GM18868 (cell line): Measurements from ENCODE around the gene ZNF746.

Experiments used
- ATAC-seq: cut with Tn5 transposase; IDR thresholded peaks from one replicate; pipeline ENCODE4 v1.9.1; 2021; ENCODE audit warnings: mild to moderate bottlenecking, moderate library complexity; ENCODE audit not compliant: unreplicated experiment

Gene ZNF746

DNA sequence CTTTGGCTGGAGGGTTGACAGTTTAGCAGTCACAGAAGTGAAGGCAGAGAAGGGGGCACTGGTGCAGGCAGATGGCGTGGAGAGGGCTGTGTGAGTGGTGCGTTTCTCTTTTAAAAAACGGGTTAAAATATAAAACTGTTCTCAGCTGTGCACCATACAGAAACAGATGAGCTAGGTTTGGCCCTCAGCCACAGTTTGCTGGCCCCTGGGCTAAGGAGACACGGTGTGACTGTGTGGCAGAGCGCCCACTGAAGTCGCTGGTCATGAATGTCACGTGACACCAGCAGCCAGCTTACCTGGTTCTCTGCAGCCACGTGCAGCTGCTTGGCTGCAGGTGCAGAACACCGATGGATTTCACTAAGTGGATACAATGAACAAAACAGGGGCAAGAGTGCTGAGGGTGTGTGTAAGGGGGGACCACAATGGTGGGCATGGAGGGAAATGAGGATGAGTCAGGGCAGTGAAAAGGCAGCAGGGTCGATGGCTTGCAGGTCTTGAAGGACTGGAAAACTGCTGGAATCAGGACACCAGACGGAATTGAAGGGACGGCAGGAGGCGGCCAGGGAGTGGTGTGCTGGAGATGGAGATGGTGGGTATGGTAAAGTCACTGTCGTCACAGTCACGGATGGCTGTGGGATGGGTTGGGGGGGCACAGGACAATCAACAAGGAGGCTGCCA is 7.4 kb downstream of the ZNF746 start:
- no peak for ATAC-seq

DNA sequence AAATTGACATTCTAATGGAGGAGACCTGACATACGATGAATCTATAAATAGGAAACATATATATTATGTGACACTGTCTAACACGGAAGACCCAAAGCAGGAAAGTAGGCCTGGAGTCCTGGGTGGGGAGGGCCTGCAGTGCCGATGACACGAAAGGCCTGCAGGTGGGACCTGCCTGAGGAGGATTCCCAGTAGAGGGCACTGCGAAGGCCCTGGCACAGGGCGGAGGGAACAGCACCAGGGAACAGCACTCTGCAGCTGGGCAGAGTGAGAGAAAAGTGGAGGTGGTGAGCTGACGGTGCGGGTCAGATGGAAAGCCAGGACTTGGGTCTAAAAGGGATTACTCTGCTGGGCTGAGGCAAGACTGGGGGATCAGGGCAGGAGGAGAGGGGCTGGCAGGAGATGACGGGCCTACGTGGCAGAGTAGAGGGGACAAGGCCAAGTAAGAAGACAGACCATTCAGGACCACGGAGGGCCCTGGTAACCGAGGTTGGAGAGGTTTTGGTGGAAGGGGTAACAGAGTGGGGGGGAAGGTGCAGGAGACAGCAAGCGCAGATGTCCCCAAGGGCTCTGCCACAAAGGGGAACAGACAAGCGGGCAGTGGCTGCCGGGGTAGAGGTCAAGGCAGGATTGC is 8.1 kb downstream of the ZNF746 start:
- no peak for ATAC-seq

DNA sequence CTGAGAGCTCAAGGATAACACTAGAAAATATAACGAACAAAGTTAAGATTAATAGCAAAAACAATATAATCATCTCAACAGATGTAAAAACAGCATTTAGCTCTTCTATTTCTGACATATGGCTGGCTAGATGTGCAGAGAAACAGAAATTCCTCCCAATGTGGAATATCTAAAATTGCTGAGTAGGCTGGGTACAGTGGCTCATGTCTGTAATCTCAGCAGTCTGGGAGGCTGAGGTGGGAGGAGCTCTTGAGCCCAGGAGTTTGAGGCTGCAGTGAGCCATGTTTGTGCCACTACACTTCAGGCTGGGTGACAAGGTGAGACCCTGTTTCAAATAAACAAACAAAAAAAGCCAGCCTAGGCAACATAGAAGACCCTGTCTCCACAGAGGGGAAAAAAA is 18.0 kb downstream of the ZNF746 start:
- ATAC-seq: no peak

DNA sequence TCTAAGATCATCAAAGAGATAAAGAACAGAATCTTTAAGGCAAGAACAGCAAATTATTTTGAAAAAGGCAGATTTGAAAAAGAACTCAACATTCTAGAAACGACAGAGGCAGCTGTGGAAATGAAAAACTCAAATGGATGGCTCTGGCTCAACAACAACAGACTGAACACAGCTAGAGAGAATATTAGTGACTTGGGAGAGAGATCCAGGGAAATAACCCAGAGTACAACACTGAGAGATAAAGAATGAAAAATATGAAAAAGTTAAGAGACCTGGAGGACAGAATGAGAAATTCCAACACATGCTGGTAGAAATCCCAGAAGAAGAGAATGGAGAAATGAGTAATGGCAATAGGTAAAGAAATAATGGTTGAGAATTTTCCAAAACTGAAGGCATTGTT is 18.9 kb downstream of the ZNF746 start:
- ATAC-seq: no peak

DNA sequence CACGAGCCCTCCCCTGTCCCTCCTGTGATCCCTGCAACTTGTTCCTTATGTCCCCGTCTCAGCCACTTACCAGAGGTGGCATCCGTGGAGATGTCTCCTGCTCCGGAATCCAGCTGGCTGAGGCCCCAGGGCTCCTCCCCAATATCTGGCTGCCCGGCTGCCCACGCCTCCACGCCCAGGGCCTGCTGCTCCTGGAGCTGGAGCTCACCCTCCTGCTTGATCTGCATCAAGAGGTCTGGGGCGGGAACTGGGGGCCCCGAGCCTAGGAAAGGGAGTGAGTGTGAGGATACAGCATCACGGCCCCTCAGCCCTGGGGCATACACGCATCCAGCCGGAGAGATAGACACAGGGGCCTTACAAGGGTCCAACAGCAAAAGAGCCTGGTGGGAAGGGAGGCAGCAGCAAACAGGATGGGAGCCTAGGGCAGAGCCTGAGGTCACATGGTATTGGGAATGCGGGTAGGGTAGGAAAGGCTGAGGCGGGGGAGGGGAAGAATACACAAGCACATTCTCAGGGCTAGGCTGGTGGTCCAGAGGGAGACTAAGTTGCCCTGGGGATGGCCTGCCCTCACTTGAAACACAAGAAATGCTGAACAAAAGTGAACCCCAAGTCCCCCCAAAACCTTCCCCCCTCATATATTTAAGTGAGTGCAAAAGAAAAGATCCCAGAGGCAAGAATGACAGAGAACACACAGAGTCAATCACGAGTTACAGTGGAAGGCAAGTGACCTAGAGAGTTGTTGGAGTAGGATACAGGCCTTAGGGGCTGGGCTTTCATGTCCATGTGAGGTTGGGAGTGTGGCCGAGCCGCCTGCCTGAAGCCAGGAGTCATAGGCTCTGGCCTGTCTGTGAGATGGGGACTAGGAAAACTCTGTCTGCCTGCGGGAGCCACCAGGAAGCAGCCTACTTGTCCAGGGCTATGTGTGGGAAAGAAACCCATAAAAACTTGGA is 19.8 kb downstream of the ZNF746 start:
- no peak for ATAC-seq

DNA sequence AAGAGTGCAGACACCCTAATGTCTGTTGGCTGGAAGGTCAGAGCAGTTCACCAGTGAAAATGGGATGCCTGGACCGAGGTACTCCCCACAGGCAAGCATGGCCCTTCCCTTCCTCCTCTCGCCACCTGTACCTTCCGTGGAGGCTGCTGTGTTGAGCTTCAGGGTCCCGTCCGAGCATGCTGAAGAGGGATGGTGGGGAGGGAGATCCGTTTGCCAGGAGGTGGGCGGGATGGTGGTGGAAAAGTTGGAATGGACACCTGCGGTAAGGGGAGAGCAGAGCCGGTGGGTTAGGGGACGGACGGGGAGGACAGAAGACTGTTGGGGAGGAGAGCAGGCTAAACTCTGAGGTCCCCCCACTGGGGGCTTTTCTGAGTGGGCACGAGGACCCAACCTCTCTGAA is 20.8 kb downstream of the ZNF746 start:
- no peak for ATAC-seq

DNA sequence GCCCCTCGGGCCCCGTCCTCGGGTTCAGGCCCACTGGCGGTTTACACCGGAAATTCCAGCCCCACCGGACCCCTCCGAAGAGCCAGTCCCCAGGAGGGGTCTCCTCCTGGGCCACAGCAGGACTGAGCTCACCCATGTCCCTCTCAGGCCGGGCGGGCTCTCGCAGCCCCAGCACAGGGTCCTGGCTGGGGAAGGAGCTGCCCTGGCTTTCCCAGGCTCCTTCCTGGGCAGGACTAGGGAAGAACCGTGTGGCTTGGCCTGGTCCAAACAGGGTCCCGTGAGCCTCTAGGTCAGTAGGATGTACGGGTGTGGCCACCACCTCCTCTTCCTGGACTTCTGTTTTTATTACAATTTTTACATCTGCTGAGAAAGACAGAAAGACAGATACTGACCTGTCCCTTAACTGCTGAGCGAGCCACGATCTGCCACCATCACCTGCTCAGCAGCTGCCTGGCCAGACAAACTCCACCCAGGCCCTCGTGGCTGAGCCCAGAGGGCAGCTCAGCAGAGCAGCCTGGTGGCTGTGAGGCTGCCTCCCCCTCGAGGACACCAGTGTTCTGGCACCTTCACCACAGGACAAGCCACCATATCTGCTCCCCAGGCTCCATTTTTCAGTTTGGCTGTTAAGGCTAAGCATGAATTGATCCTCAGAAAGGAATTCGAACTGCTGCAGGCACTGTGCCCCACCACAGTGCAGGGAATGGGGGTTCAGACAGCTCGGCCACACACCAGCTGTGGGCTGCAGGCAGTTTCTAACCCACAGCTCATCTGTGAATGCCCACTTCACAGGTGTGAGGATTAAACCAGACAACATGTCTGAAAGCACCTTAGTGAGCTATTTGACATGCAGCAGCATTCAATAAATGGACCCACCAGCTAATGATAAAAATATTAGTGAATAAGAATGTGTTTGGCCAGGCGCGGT is 22.2 kb downstream of the ZNF746 start:
- no peak for ATAC-seq

DNA sequence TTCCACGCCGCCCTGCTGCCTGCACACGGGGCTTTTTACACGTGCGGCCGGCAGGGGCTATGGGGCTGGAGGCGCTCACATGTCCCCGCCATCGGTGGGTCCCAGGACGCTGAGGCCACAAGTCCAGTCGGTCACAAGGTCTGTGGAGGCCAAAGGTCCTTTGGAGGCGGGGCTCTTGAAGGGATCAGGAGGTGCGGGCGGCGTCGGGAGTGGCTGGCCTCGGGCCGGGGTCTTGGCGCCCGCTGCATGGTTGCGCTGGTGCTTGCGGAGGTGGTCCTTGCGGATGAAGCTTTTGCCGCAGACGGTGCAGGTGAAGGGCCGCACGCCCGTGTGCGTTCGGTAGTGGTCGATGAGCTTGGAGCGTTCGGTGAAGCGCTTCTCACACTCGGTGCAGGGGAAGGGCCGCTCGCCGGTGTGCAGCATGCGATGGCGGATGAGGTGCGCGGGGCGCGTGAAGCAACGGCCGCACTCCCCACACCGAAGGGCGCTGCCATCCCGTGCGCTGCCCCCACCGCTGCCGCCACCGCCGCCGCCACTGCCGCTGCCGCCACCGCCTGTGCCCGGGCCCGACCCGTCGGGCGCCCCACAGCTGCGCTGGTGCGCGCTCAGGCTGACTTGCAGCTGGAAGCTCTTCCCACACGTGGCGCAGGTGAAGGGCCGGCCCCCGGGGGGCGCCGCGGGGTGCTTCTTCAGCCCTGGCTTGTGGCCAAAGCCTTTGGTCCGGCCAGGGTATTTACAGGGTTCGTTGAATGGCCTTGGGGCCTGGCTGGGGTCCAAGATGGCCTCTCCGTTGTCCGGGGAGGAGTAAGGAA is 23.1 kb downstream of the ZNF746 start:
- no peak for ATAC-seq

DNA sequence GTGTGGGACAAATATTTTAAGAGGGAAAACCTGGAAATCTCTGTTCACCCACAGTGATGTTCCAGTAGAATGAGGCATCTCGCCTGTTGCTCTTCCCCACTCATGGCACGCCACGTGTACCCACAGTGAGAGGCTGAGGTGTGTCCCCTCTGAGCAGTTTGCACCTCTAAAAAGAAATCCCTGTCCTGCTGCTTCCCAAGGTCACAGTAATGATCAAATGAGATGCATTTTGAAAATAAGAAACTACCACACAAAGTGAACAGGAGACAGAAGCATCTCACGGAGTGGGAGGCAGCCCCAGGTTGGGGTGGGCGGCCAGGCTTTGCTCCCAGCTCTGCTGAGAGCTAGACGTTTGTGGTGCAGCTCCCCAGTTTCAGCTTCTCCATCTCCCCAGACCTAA is 24.4 kb downstream of the ZNF746 start:
- ATAC-seq: no peak

DNA sequence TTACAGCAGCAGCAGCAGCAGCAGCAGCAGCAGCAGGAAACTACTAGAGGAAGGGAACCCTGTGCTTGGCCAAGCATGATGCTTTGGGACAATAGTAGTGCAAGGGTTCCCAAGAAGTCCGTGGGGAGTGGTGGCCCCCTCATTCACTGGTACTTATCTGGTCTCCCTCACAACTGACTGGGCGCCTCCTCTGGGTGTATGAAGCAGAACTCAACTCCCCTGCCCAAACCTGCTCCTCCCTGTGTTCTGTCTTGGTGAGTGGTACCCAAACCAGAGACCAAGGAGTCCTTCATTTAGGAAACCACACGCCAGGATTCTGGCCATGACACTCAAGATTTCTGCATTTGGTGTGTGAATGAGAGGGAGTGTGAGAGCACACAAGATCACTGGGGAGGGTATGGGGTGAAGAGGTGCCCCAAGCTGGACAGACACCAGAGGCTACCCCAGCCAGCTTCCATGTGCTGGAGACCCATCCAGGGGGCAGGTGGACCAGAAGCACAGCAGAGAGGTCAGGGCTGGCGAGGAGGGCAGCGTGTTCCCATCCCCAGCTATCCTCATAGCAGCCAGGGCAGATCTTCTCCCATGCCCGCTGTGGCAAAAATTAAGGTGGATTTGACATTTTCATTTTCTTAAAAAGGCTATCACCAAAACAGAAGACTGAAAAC is 26.2 kb downstream of the ZNF746 start:
- no peak for ATAC-seq

DNA sequence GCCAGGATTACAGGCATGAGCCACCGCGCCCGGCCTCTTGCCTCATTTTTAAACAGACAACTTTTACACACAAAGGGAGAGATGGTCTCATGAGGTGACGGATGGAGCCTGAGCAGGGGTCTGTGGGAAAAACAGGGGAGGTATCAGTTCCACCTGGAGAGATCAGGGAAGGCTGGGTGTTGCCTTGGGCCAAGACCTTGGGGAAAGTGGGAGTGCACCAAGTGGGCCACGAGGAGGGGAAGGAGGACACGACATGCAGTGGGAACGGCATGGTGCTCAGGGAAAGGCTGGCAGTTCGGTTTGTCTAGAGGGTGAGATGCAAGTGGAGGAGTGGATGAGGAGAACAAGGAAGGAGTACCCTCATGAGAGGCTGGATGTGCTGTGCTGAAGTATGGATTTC is 27.8 kb downstream of the ZNF746 start:
- no peak for ATAC-seq

DNA sequence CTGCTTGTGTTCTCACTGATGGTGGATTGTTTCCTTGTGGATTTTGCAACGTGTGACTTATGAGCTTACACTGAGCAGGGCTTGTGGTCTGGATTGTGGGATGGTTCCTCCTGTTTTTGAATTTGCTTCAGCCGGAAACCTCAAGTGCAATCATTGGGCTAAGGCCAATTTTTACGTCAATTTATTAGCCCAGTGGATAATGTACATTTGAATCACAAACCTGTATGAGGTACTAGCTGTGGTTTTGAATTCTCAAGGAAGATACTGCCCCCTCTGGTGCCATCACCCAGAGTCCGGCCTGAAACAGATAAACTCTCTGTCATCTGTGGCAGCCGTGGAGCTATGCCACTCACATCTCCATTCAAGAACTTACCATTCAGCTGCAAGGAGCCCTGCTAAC is 29.4 kb downstream of the ZNF746 start:
- ATAC-seq: no peak

DNA sequence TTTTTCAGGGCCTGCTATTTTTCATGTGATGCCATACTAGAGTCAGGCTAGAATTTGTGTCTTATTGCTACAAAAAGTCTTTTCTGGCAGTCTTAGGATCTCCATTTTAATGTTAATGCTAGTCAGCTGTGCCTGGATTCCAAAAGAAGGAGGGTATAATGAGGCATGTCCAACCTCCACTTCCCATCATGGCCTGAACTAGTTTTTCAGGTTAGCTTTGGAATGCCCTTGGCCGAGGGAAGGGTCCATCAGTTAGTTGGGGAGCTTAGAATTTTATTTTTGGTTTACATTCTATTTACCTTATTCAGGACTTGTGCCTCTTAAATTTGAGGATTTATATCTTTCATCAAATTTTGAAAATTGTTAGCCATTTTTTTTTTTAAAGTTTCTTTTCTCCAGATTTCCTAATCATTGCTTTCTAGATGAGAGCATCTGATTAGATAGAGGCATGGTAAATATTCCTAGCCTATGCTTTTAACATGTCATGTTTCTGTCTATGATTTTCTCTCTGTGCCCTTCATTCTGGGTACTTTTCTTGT is 30.2 kb downstream of the ZNF746 start:
- ATAC-seq: no peak

DNA sequence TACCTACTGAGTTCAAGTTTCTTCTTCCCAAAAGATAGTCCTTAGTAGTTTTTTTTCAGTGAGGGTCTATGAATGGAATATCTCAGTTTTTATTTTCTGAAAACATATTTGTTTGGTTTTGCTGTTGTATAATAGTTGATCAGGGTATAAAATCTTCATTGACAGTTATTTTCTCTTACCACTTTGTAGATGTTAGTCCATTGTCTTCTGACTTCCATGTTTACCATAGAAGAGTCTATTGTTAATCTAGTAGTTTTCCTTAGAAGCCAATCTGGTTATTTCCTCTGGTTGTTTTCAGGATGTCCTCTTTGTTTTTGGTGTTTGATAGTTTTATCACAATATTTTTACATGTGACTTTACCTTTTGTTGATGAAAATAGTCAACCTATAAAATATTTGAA is 31.2 kb downstream of the ZNF746 start:
- ATAC-seq: no peak

DNA sequence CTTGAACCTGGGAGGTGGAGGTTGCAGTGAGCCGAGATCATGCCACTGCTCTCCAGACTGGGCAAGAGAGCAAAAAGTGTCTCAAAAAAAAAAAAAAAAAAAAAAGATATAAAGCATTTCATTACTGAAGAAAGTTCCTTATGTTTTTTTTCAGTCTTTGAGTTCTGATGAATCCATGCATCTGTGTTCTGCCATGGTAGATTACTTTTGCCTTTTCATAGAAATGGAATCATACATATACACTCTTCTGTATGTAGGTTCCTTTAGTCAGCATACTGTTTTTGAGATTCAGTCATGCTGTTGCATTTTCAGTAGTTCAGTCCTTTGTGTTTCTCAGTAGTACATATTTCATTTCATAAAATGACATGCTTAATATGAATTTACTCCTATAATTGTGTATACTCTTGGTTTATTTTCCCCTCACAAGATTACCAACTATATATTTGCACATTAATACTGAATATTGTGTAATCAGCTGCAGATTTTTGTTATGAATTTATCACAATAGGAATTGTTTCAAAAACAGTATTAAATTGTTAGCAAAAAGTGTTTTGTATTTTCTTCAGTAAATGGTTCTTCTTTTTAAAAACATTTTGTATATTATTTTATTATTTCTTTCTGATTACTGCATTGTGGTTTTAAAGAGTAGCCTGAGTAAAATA is 34.0 kb downstream of the ZNF746 start:
- ATAC-seq: no peak

DNA sequence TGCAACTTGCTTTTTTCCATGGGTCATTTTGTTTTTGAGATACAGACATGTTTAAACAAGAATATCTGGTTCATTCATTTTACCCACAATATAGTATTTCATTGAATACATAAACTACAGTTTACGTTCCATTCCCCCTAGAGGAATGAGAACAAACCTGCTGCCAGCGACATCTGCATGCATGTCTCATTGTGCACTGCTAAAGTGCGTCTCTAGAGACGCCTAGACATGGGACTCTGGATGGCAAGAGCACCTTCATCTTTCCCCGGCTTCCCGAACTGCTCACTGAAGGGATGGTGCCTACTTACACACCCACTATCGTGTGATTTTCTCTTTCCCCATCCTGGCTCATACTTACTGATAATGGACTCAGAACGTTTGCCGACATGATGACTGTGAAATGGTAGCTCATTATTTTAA is 35.5 kb downstream of the ZNF746 start:
- no peak for ATAC-seq

DNA sequence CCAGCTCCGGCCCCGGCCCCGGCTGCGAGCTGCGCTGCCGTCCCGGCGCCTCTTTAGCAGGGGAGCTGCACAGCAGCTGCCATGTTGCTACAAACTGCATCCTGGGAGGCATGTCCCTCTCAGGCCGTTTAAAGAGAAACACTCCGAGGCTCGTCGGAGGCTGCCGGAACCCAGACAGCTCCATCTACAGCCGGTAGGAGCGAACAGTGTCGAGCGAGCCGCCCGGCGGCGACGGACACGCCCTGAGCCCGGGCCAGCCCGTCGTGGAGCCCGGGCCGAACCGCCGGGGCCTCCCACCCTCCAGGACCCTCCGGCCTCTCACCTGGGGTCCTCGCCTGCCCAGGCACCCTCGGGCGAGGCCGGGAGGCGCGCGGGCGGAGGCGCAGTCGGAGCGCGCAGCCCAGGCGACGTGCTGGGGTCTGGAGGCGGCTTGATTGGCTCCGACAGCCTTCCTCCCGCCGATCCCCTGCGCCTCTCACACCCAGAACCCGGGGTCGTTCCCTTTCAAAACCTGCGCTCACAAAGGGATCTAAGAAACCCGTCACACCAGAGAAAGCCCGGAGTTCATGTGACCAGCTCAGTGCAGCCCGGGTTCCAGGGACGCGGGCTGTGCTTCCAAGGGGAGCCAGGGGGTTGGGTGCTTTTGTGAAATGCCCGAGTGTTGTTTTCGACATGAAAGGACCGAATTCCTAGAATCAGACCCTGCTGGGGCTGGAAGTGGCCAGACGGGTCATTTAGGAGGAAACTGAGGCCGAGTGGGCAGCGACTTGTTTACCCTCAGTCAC is 36.9 kb downstream of the ZNF746 start, which contains the start of gene ZNF777:
ZNF777 (minus strand) TSS at position 570 of the 785 bp plus-strand sequence. CDS start 5,040 bp downstream, outside the sequence.
- ATAC-seq: peak; percentile 94
